NT2/D1 (cell line): ENCODE results near the gene SBK2.

Source experiments
- DNase-seq: peaks from one replicate; pipeline ENCODE4 v3.0.0-alpha.2; 2011; ENCODE audit warnings: low read depth, low spot score
- H3K27me3 ChIP-seq: 2 replicates; pipeline ENCODE4 v1.6.0; 2011; ENCODE audit warnings: mild to moderate bottlenecking; ENCODE audit not compliant: insufficient read length, insufficient read depth
- H3K36me3 ChIP-seq: 2 replicates; pipeline ENCODE4 v1.6.1; 2011; ENCODE audit warnings: mild to moderate bottlenecking, low read length, mixed read lengths; ENCODE audit not compliant: insufficient read depth, insufficient read length
- H3K4me1 ChIP-seq: 2 replicates; pipeline ENCODE4 v1.5.1; 2011; ENCODE audit not compliant: insufficient read depth, insufficient read length
- H3K4me3 ChIP-seq: 2 replicates; pipeline ENCODE4 v1.5.1; 2011; ENCODE audit warnings: low read depth; ENCODE audit not compliant: insufficient read length
- H3K9ac ChIP-seq: 2 replicates; pipeline ENCODE4 v1.6.0; 2011; ENCODE audit warnings: low read depth; ENCODE audit not compliant: insufficient read length
- H3K9me3 ChIP-seq: 2 replicates; pipeline ENCODE4 v1.5.1; 2011; ENCODE audit warnings: mild to moderate bottlenecking, low read length; ENCODE audit not compliant: insufficient read depth
- SUZ12 ChIP-seq: IDR thresholded peaks from 2 replicates; pipeline ENCODE4 v1.6.1; 2011; ENCODE audit not compliant: insufficient read length, insufficient read depth; ENCODE audit errors: extremely low read depth
- YY1 ChIP-seq: IDR thresholded peaks from 2 replicates; pipeline ENCODE4 v1.6.1; 2011; ENCODE audit not compliant: insufficient read length, insufficient read depth
- ZNF274 ChIP-seq: IDR thresholded peaks from 2 replicates; pipeline ENCODE4 v1.6.1; 2011; ENCODE audit warnings: mild to moderate bottlenecking, low read depth, low read length

SBK2 gene

DNA sequence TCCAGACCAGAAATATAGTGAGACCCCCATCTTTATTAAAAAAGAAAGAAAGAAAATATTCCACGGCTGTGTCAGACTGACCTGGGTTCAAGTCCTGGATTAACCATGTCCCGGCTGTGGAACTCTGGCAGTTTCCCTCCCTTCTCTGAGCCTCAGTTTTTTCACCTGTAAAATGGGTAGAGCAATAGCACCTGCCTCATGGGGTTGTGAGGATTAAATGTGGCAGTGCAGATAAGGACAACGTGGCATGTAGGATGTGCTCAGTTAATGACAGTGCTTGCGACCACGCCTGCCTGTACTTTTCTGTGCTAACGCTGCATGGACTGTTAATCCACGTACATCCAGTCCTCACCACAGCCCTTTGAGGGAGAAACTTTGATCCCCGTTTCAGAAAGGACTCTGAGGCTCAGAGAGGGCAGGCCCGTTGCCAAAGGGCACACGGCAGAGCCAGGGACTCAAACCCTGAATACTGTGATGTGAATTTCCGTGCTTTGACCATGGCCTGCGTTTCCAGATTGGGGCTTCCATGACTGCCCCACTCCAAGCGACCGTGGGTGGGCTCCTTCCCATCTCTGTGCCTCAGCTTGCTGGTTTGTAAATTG is 16.1 kb downstream of the SBK2 start:
- no peaks in the 10 kb centered on the region for H3K9me3 ChIP-seq
- TF ChIP-seq YY1 = no peak
- TF ChIP-seq ZNF274 = no peak
- no peak for TF ChIP-seq SUZ12
- no peak overlapping the region for H3K4me3 ChIP-seq
- DNase-seq = no peak
- H3K27me3 ChIP-seq = no peaks in the 10 kb centered on the region
- no peaks in the 10 kb centered on the region for H3K36me3 ChIP-seq
- H3K4me1 ChIP-seq = peaks cover 10% of the 10 kb centered on the region
- H3K9ac ChIP-seq = no peak overlapping the region

DNA sequence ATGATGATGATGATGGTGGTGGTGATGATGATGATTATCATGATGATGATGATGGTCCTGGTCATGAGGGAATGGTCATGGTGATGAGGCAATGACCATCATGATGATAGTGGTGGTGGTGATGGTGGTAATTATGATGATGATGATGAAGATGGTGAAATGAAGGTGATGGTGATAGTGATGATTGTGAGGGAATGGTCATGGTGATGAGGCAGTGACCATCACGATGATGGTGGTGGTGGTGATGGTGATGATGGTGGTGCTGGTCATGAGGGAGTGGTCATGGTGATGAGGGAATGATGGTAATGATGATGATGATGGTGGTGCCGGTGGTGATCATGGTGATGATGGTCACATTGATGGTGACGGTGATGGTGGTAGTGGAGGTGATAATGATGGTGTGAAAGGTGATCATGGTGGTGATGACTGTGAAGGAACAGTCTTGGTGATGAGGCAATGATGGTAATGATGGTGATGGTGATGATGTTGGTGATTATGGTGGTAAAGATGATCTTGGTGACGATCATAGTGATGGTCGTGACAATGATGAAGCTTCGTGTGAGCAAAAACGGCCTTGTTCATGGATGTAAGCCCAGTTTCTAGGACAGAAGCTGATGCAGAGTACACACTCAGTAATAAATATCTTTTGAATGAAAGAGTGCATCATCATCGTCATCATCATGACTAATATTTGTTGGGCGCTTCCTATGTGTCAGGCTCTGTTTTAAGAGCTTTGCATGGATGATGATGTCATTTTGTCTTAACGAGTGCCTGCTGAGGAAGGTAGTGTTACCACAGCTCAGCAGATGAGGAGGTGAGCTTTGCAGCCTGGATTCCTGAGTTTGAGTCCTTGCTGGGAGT is 17.3 kb downstream of the SBK2 start:
- Histone ChIP-seq H3K27me3 (no peaks in the 10 kb centered on the region), H3K4me1 (peaks cover 8% of the 10 kb centered on the region), H3K9me3 (no peaks in the 10 kb centered on the region), H3K9ac (no peak overlapping the region), H3K4me3 (no peak overlapping the region), H3K36me3 (no peaks in the 10 kb centered on the region)
- no peak for DNase-seq
- TF ChIP-seq SUZ12 (no peak), YY1 (no peak)

DNA sequence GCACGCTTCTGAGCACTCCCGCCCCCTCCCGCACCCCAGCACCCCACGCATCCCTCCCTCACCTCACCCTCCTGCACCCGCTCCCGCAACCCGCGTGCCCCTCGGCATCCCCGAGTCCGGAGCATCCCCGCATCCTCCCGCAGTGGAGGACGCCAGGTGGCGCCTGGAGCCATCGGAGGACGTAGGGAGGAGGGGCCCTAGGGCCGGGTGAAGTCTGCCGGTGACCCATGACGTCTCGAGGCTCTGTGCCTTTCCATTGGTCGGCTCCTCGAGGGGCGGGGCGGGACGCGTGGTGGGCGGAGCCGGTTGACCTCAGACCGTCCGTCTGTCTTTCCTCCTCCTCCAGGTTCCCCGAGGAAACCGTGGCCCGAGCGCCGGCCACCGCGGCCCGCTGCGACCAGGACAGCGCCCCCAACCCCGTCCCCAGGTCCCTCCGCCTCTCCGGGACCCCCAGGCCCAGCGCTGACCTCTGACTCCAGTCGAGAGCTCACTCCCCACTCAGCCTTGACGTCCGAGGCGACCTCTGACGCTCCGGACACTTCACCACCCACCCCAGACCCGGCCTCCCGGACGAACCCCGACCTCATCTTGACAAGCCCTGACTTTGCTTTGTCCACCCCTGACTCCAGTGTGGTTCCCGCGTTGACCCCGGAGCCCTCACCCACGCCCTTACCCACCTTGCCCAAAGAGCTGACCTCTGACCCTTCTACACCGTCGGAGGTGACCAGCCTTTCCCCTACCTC is 19.9 kb downstream of the SBK2 start:
- TF ChIP-seq YY1 = no peak
- no peak for TF ChIP-seq ZNF274
- no peak for TF ChIP-seq SUZ12

DNA sequence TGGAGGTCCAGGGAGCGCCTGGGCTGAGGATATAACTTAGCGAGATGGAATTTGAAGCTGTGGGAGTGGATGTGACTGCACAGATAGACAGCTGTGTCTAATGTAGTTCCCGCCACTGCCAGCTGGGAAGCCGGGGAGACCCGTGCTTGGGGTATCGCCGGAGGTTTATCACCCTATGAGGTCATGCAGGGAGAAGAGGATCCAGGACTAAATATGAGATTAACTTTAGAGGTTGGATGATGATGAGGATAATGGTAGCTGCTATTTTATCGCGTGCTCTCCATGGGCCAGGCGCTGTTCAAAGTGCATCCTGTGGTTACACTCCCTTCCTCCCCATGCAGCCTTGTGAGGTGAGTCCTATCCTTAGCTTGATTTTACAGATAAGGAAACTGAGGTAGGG is 28.8 kb downstream of the SBK2 start:
- H3K9me3 ChIP-seq = peaks cover 12% of the 10 kb centered on the region; the same call in 1 of the 2 replicates
- no peaks in the 10 kb centered on the region for H3K36me3 ChIP-seq
- H3K4me1 ChIP-seq = no peaks in the 10 kb centered on the region
- peaks cover 17% of the 10 kb centered on the region for H3K27me3 ChIP-seq
- H3K4me3 ChIP-seq = no peak overlapping the region
- no peak overlapping the region for H3K9ac ChIP-seq
- no peak for DNase-seq
- TF ChIP-seq SUZ12 (no peak), ZNF274 (no peak), YY1 (no peak)

More for the DNA sequence above, 19.9 kb downstream of the SBK2 start:
- peak overlapping the region; percentile 16 for H3K4me3 ChIP-seq
- no peaks in the 10 kb centered on the region for H3K36me3 ChIP-seq
- no peaks in the 10 kb centered on the region for H3K9me3 ChIP-seq
- H3K9ac ChIP-seq = peak overlapping the region; percentile 47
- H3K27me3 ChIP-seq = no peaks in the 10 kb centered on the region
- peaks cover 8% of the 10 kb centered on the region for H3K4me1 ChIP-seq
- peak; percentile 81 for DNase-seq

DNA sequence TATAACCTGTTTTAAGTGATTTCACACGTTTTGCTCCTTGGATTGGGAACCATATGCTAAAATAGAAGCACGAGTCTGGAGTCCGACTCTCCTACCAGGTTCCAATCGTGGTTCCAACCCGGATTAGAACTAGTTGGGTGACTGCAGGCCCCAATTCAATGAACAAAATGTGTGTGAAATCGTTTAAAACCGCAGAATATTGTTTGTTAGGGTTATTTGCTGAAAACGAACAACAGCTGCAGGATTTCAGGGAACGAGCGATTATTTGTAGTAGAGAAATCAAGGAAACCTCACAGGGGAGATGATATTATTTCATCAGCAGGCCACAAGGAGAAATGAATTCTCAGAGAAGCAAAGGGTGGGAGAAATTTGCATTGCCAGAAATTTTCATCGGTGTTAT is 32.0 kb downstream of the SBK2 start:
- H3K9me3 ChIP-seq = peaks cover 14% of the 10 kb centered on the region; the same call in 1 of the 2 replicates
- no peak overlapping the region for H3K4me3 ChIP-seq
- no peaks in the 10 kb centered on the region for H3K4me1 ChIP-seq
- peaks cover 30% of the 10 kb centered on the region for H3K27me3 ChIP-seq
- H3K9ac ChIP-seq = no peak overlapping the region
- peaks cover 8% of the 10 kb centered on the region for H3K36me3 ChIP-seq
- no peak for DNase-seq
- TF ChIP-seq ZNF274 = no peak
- no peak for TF ChIP-seq YY1
- TF ChIP-seq SUZ12 = no peak

DNA sequence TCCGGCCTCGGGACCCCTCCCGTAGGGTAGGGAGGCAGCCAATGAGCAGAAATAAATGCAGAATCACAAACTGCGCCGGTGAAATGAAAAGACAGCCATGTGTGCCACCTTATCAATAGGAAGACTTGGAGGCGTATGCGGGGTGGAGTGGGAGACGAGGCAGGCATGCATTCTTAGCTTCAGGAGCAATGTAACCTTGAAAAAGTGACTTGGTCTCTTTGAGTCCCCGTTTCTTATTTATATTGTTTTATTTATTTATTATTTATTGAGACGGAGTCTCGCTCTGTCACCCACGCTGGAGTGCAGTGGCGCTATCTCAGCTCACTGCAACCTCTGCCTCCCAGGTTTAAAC is 32.7 kb downstream of the SBK2 start:
- peaks cover 12% of the 10 kb centered on the region for H3K36me3 ChIP-seq
- H3K9me3 ChIP-seq = peaks cover 14% of the 10 kb centered on the region; the same call in 1 of the 2 replicates
- no peak for DNase-seq
- H3K4me3 ChIP-seq = no peak overlapping the region
- H3K4me1 ChIP-seq = no peaks in the 10 kb centered on the region
- H3K9ac ChIP-seq = no peak overlapping the region
- peaks cover 30% of the 10 kb centered on the region for H3K27me3 ChIP-seq
- TF ChIP-seq SUZ12 = no peak
- no peak for TF ChIP-seq YY1

DNA sequence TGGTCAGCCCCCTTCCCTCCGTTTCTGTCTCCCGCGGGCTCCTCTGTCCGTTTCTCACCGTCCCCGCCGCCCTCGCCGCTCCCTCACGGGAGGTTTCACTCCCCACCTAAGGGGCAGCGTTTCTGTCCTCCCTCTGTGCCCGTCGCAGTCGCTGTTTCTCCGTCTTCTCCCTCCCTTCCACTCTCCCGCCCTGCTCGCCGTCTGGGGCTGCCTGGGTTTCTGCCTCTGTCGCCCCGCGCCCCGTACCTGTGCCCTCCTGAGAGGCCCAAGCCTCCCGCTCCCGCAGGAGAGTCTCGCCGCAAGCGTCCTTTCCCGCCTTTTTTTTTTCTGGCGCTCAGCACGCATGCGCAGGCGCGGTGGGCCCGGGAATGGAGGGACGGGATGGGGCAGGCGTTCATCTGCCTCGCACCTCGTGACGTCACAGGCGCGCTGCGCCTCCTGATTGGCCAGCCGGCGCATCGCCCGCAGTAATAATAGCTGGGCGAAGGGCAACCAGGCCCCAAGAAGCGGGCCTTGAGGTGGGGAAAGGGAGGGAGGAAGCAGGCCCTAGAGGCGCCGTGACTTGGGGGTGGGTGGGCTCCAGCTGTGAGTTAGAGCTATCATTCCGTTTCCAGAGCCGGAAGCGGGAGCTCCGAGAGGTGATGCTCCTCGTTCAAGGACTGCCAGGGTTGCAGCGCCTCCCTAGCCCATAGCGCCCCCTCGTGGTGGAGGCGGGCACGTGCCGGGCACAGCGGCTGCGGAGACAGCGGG is 33.3 kb downstream of the SBK2 start:
- Histone ChIP-seq H3K27me3 (peaks cover 30% of the 10 kb centered on the region), H3K36me3 (peaks cover 12% of the 10 kb centered on the region), H3K4me3 (no peak overlapping the region), H3K9me3 (peaks cover 14% of the 10 kb centered on the region; the same call in 1 of the 2 replicates), H3K9ac (no peak overlapping the region), H3K4me1 (no peaks in the 10 kb centered on the region)
- TF ChIP-seq SUZ12 (no peak), YY1 (no peak), ZNF274 (no peak)
- DNase-seq = peak; percentile 71
